GM06990 (cell line): Measurements from ENCODE around the gene CLCN5.

Experiments used
- DNase-seq: peaks from one replicate; pipeline ENCODE4 v3.0.0-alpha.2; 2011; ENCODE audit not compliant: insufficient read length; ENCODE audit errors: extremely low read depth
- H3K27me3 ChIP-seq: replicated peaks from 2 replicates; pipeline ENCODE4 v1.6.0; 2011; ENCODE audit warnings: low read length; ENCODE audit not compliant: control insufficient read depth, insufficient read depth
- H3K36me3 ChIP-seq: 2 replicates; pipeline ENCODE4 v1.5.1; 2011; ENCODE audit warnings: low read length; ENCODE audit not compliant: control insufficient read depth, insufficient read depth
- H3K4me3 ChIP-seq: replicated peaks from 2 replicates; pipeline ENCODE4 v1.5.1; 2011; ENCODE audit warnings: low read depth, mild to moderate bottlenecking, control low read depth, low read length
- TF ChIP-seq, protein P1 (sequence below): IDR thresholded peaks from 2 replicates; pipeline ENCODE4 v1.5.1; 2011; ENCODE audit warnings: low read length, control low read depth, mild to moderate bottlenecking, inconsistent platforms; ENCODE audit not compliant: insufficient read depth, poor library complexity, severe bottlenecking

The CLCN5 gene

DNA sequence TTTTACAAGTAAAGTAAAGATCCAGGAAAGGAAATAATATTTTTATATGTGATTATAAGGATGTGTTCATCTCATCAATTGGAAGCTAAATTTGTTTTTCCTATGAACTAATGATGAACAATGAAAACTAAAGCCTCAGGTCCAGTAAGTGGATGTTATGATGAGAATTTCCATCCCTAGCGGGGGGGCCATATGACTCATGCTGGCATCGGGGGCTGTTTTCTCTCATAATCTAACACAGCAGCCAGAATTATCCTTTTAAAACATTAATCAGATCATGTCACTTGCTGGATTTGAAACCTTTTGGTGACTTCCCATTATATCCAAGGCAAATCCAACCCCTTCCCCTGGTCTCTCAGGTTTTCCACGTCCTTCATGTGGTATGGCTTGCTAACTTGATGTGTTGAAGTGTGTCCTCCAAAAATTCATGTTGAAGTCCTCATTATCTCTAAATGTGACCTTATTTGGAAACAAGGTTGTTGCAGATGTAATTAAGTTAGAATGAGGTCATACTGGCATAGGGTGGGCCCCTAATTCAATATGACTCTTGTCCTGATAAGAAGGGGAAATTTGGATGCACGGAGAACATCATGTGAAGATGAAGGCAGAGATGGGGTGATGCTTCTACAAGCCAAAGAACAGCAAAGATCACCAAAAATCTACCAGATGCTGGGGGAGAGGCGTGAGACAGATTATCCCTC lies 181.6 kb downstream of the CLCN5 start:
- TF ChIP-seq, protein P1, sequence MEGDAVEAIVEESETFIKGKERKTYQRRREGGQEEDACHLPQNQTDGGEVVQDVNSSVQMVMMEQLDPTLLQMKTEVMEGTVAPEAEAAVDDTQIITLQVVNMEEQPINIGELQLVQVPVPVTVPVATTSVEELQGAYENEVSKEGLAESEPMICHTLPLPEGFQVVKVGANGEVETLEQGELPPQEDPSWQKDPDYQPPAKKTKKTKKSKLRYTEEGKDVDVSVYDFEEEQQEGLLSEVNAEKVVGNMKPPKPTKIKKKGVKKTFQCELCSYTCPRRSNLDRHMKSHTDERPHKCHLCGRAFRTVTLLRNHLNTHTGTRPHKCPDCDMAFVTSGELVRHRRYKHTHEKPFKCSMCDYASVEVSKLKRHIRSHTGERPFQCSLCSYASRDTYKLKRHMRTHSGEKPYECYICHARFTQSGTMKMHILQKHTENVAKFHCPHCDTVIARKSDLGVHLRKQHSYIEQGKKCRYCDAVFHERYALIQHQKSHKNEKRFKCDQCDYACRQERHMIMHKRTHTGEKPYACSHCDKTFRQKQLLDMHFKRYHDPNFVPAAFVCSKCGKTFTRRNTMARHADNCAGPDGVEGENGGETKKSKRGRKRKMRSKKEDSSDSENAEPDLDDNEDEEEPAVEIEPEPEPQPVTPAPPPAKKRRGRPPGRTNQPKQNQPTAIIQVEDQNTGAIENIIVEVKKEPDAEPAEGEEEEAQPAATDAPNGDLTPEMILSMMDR: no peak
- no peak for DNase-seq
- Histone ChIP-seq H3K36me3 (no peaks in the 10 kb centered on the region), H3K27me3 (no peaks in the 10 kb centered on the region), H3K4me3 (no peak overlapping the region)

DNA sequence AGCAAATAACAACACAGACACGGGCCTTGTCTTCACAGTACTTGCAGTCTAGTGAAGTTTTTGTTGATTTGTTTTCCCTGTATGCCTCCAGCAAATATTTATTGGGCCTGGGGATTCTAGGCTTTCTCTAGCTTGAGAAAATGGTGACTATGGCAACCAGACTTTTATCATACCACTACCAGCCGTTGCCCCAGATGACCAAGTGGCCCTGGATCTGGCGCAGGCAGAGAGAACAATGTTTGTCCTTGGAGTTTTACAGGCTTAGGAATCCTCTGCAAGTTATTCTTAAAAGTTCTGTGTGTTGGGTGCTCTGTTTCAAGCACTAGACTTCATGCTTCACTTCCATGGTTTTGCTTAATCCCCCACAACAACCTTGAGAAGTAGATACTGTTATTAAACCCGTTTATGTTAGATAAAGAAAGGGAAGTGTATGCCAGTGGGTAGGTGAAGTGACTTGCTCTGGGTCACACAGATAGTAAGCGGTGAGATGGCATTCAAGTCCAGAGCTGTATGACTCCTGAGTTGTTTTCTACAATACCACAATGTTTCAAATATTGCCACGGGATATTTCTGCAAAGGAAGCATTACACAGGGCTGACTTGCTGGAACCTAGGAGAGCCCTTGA lies 183.8 kb downstream of the CLCN5 start:
- no peaks in the 10 kb centered on the region for H3K27me3 ChIP-seq
- no peak for DNase-seq
- TF ChIP-seq, protein P1: no peak
- no peak overlapping the region for H3K4me3 ChIP-seq
- no peaks in the 10 kb centered on the region for H3K36me3 ChIP-seq

DNA sequence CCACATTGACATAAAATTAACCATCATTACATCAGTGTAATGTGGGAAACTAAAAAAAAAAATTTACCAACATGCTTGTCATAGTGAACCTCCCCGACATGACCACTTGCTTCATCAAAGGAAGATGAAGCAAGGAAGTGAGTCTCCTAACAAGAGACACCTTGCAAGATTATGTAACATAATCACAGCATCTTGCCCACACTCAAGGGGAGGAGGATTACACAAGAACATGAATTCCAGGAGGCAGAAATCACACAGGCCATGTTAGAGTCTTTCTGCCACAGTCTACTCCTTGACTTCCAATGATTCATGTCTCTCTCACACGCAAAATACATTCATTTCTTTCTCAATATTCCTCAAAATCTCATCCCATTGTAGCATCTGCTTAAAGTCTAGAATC lies 185.1 kb downstream of the CLCN5 start:
- no peak for DNase-seq
- Histone ChIP-seq H3K4me3 (no peak overlapping the region), H3K36me3 (no peaks in the 10 kb centered on the region), H3K27me3 (no peaks in the 10 kb centered on the region)
- TF ChIP-seq, protein P1: no peak

DNA sequence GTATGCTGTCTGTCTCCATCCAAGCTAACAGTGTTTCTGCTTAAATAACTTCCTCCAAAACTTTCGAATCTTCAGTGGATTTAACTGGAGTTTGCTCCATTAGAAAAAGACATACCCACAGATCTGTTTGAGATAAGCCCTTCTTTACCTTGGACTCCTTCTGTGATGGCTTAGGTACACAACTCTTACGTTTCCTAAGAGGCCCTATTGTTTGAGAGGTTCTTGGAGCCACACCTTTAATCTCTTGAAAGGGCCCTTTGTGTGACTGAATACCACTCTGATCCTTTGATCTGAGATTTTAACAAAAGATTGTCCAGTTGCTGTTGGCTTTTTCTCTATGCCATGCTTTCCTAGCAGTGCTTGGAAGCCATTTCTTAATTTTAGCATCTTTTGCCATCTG lies 185.9 kb downstream of the CLCN5 start:
- Histone ChIP-seq H3K27me3 (no peaks in the 10 kb centered on the region), H3K4me3 (no peak overlapping the region), H3K36me3 (no peaks in the 10 kb centered on the region)
- DNase-seq: no peak
- TF ChIP-seq, protein P1: no peak

DNA sequence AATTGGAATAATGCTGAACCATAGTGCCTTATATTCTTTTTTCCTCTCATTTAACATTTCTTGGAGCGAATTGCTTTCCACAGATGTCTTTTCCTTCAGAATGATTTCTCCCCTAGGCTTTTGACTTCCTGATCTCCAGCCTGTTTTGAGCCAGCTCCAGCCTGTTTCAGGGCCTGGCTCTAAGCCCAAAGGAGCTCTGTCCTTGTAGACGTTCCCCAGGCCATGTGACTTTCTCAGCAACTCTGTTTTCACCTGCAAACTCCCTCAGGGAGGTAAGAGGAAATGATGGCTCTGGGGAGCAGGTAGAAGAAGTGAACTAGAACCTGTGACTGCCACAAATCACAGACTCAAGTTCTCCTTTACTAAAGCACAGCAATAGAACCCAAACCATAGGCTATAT lies 189.3 kb downstream of the CLCN5 start:
- TF ChIP-seq, protein P1: no peak
- Histone ChIP-seq H3K4me3 (no peak overlapping the region), H3K36me3 (no peaks in the 10 kb centered on the region), H3K27me3 (no peaks in the 10 kb centered on the region)
- DNase-seq: no peak

DNA sequence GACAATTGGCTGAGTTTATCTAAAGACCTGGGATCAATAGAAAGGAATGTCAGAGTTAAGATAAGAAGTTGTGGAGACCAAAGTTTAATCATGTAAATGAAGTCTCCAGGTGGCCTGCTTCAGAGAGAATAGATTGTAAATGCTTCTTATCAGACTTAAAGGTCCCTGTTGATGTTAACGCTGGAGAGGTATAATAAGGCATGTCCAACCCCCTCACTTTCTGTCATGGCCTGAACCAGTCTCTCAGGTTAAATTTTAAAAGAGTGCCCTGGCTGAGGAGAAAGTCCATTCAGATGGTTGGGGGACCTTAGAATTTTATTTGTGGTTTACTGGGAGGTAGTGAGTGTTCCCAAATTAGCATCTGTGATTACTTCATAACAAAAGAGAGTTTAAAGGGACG lies 191.7 kb downstream of the CLCN5 start:
- Histone ChIP-seq H3K27me3 (no peaks in the 10 kb centered on the region), H3K4me3 (no peak overlapping the region), H3K36me3 (no peaks in the 10 kb centered on the region)
- DNase-seq: no peak
- TF ChIP-seq, protein P1: no peak
